Neural cell (in vitro differentiated cells): ENCODE measurements around the gene CTRL. TPM values are rescaled to one million over a fixed set of nuclear protein-coding genes. Genes with fewer than 3 reads are reported as not detected.

ENCODE experiments used
- H2AFZ ChIP-seq: fragments of 200-600, 300-800 bp; sonication (generic), shearing (Covaris generic); 2 replicates; pipeline ENCODE4 v1.6.0; 2014; ENCODE audit warnings: low read depth, mild to moderate bottlenecking, antibody characterized with exemption, low read length, moderate library complexity
- H3F3A ChIP-seq: fragments of 200-600 bp; shearing (Covaris generic); 2 replicates; pipeline ENCODE4 v1.6.1; 2016; ENCODE audit warnings: mild to moderate bottlenecking, moderate library complexity, mixed read lengths, antibody characterized with exemption, low read length; ENCODE audit not compliant: insufficient read depth, poor library complexity, severe bottlenecking
- H3K27ac ChIP-seq: fragments of 200-600, 300-800 bp; sonication (generic), shearing (Covaris generic); 2 replicates; pipeline ENCODE4 v1.5.1; 2014; ENCODE audit warnings: mild to moderate bottlenecking, low read length, moderate library complexity
- H3K27me3 ChIP-seq: fragments of 300-800, 200-600 bp; sonication (generic), shearing (Covaris generic); 2 replicates; pipeline ENCODE4 v1.6.0; 2014; ENCODE audit warnings: mild to moderate bottlenecking, low read depth, low read length, moderate library complexity; ENCODE audit not compliant: insufficient read depth
- H3K36me3 ChIP-seq: fragments of 300-800, 200-600 bp; sonication (generic), shearing (Covaris generic); 2 replicates; pipeline ENCODE4 v1.5.1; 2014; ENCODE audit warnings: mild to moderate bottlenecking, antibody characterized with exemption, low read length, moderate library complexity; ENCODE audit not compliant: insufficient read depth
- H3K4me2 ChIP-seq: fragments of 300-800, 200-600 bp; sonication (generic), shearing (Covaris generic); 2 replicates; pipeline ENCODE4 v1.6.0; 2014; ENCODE audit warnings: mild to moderate bottlenecking, low read length
- H3K4me3 ChIP-seq: fragments of 300-800, 200-600 bp; sonication (generic), shearing (Covaris generic); 2 replicates; pipeline ENCODE4 v1.5.1; 2014; ENCODE audit warnings: mild to moderate bottlenecking, low read length, moderate library complexity
- H3K79me2 ChIP-seq: fragments of 200-600 bp; shearing (Covaris generic); replicated peaks from 2 replicates; pipeline ENCODE4 v1.6.0; 2014; ENCODE audit warnings: mild to moderate bottlenecking, low read length, moderate library complexity; ENCODE audit not compliant: insufficient read depth
- H3K9ac ChIP-seq: fragments of 300-800, 200-600 bp; sonication (generic), shearing (Covaris generic); 2 replicates; pipeline ENCODE4 v1.6.1; 2016; ENCODE audit warnings: mild to moderate bottlenecking, low read length, mixed read lengths
- H3K9me2 ChIP-seq: fragments of 200-600 bp; shearing (Covaris generic); 2 replicates; pipeline ENCODE4 v1.6.1; 2016; ENCODE audit warnings: mild to moderate bottlenecking, low read length, mixed read lengths; ENCODE audit not compliant: insufficient read depth
- H3K9me3 ChIP-seq: fragments of 200-600, 300-800 bp; sonication (generic), shearing (Covaris generic); 2 replicates; pipeline ENCODE4 v1.6.1; 2016; ENCODE audit warnings: mild to moderate bottlenecking, mixed run types, low read length, moderate library complexity, mixed read lengths
- H4K20me1 ChIP-seq: fragments of 200-600 bp; shearing (Covaris generic); 2 replicates; pipeline ENCODE4 v1.6.1; 2016; ENCODE audit warnings: mild to moderate bottlenecking, mixed run types; ENCODE audit not compliant: insufficient read depth
- CTCF ChIP-seq: fragments of 450-650 bp; IDR thresholded peaks from 2 replicates; pipeline ENCODE4 v1.5.1; 2014; ENCODE audit warnings: antibody characterized with exemption, mild to moderate bottlenecking, moderate library complexity; ENCODE audit not compliant: poor library complexity, severe bottlenecking
- EP300 ChIP-seq: fragments of 450-650 bp; conservative IDR thresholded peaks from 2 replicates; pipeline ENCODE4 v1.6.1; 2014; ENCODE audit warnings: antibody characterized with exemption, mild to moderate bottlenecking, moderate library complexity; ENCODE audit not compliant: poor library complexity, severe bottlenecking
- EZH2 ChIP-seq: fragments of 200-600, 300-800 bp; shearing (Covaris generic), sonication (generic); IDR thresholded peaks from 2 replicates; pipeline ENCODE4 v1.6.1; 2014; ENCODE audit warnings: antibody characterized with exemption, low read length, borderline replicate concordance, mild to moderate bottlenecking; ENCODE audit not compliant: insufficient read depth, poor library complexity, severe bottlenecking
- MXI1 ChIP-seq: fragments of 450-650 bp; conservative IDR thresholded peaks from 2 replicates; pipeline ENCODE4 v1.6.1; 2014; ENCODE audit warnings: antibody characterized with exemption, mild to moderate bottlenecking; ENCODE audit not compliant: poor library complexity, severe bottlenecking
- POLR2AphosphoS5 ChIP-seq: IDR thresholded peaks from 2 replicates; pipeline ENCODE4 v1.6.1; 2012
- RAD21 ChIP-seq: fragments of 450-650 bp; conservative IDR thresholded peaks from 2 replicates; pipeline ENCODE4 v1.6.1; 2014; ENCODE audit warnings: antibody characterized with exemption, mild to moderate bottlenecking, moderate library complexity
- REST ChIP-seq: IDR thresholded peaks from 2 replicates; pipeline ENCODE4 v1.6.1; 2012; ENCODE audit warnings: borderline replicate concordance
- SMC3 ChIP-seq: fragments of 450-650 bp; conservative IDR thresholded peaks from 2 replicates; pipeline ENCODE4 v1.6.1; 2014; ENCODE audit warnings: antibody characterized with exemption, mild to moderate bottlenecking, moderate library complexity; ENCODE audit not compliant: poor library complexity
- TAF1 ChIP-seq: IDR thresholded peaks from 2 replicates; pipeline ENCODE4 v1.6.1; 2012; ENCODE audit warnings: low read depth
- polyA plus RNA-seq: library from polyadenylated mRNA; depleted of rRNA; stranded (reverse); fragments of >200 nt; gene quantifications from 2 replicates; pipeline ENCODE4 v1.2.3, GENCODE V29; 2014

Gene CTRL
- polyA plus RNA-seq, 1 donor from 2014 or later: 3.8 TPM

GRCh38 chr16:67892899-67893742, 38.5 kb downstream of the CTRL start, which contains the start of gene PSKH1:
Gene PSKH1, plus strand, starts transcription at chr16:67893254. Its CDS starts 15,496 bp downstream, at chr16:67908750.
- Histone ChIP-seq H4K20me1 (no peaks in the 10 kb centered on the region), H3K79me2 (peaks cover 18% of the 10 kb centered on the region), H2AFZ (peak within 1 kb of the TSS; percentile 66), H3K4me3 (peak within 1 kb of the TSS; percentile 98), H3K27ac (peak within 1 kb of the TSS; percentile 90), H3F3A (no peaks in the 10 kb centered on the region), H3K36me3 (no peaks in the 10 kb centered on the region), H3K9me3 (no peaks in the 10 kb centered on the region), H3K9ac (peak within 1 kb of the TSS; percentile 98), H3K27me3 (no peaks in the 10 kb centered on the region), H3K9me2 (no peaks in the 10 kb centered on the region), H3K4me2 (peak within 1 kb of the TSS; percentile 99)
- TF ChIP-seq MXI1 (peak; percentile 76), POLR2AphosphoS5 (peak; percentile 89), REST (peak; percentile 26), RAD21 (no peak), CTCF (no peak), EP300 (peak; percentile 54), TAF1 (no peak), SMC3 (no peak), EZH2 (no peak)

GRCh38 chr16:67892375-67892774, 39.3 kb downstream of the CTRL start:
- Histone ChIP-seq H3K27ac (no peak overlapping the region), H3K9me2 (no peaks in the 10 kb centered on the region), H2AFZ (no peak overlapping the region), H3F3A (no peaks in the 10 kb centered on the region), H4K20me1 (no peaks in the 10 kb centered on the region), H3K9me3 (no peaks in the 10 kb centered on the region), H3K4me2 (peak overlapping the region; percentile 54), H3K4me3 (peak overlapping the region; percentile 98), H3K36me3 (no peaks in the 10 kb centered on the region), H3K79me2 (peaks cover 18% of the 10 kb centered on the region), H3K27me3 (no peaks in the 10 kb centered on the region), H3K9ac (peak overlapping the region; percentile 29)
- TF ChIP-seq REST (no peak), POLR2AphosphoS5 (no peak)
